ENCODE data around the gene GAN.
"Not testable (repeated sequence)": the region's sequence is repeated elsewhere in the genome, so short reads cannot be mapped to it uniquely, and the experiment has no call there.

The GAN gene

GRCh38 chr16:81310045-81310644, 4.6 kb upstream of the GAN start:
- no peak for DNase-seq

GRCh38 chr16:81311762-81312161, 3.0 kb upstream of the GAN start:
- no peak for DNase-seq

- DNase-seq, result no peak
These were observed 810 bp upstream of the GAN start for GRCh38 chr16:81313701-81314602.

DNA sequence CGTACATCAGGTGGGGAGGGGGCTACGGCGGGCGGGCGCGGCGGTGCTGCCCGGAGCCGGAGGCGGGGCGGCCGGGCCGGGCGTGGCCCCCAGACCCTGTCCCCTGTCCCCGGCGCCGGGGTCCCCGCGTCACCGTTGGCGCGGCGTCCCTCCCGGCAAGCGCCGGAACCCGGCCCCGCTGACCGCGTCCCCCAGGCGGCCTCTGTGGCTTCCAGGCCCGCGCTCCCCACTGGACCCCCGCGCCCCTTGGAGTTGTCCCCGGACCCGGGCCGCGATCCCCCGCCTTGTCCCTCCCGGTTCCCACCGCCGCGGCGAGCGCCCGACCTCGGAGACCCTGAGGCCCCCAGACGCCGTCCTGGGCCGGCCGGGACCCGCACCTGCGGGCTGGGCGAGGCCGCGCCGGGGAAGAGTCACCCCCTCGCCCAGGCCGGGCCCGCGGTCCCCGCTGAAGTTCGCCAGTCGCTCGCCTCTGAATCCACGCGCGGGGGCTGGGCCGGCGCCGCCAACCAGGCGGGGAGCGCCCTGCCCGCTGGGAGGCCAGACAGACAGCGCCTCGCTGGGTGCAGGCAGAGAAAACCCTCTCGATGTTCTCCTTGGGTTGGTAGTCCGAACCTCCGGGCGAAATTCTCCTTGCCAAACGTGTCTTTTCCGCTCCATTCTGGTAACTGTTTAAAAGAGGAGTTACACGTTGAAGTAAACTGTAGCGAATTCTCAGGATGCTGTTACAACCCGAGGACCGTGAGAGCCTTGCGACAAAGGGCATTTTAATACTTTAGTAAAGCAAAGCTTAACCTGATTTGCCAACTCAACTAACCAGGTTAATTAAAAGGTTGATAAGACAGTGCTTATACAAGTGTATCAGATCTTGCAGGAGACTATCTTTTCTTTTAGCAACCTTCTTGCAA, 761 bp downstream of the GAN start:
- peak; percentile 55 for DNase-seq

GRCh38 chr16:81316176-81316496, 1.4 kb downstream of the GAN start:
- no peak for DNase-seq

- DNase-seq, result no peak
These were observed 3.9 kb downstream of the GAN start for GRCh38 chr16:81318711-81319110.

GRCh38 chr16:81319221-81319912, 4.6 kb downstream of the GAN start:
- DNase-seq, result no peak

DNA sequence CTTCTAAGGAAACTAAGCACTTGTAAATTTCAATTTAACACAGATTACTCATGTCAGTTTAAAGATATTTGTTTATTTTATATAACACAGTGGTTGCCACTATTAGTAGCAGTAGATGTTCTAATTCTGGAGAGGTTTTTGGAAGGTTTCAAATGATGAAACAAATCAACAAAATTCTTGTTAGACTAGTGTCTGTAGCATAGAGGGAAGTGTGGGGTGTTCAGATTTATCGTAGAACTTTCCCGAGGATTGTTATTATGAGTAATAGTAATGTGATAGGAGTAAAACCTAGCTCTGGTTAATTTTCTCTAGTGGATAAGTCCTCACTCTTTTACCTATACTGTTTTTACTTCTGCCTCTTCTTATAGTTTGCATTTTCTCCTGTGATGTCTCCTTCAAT, 6.3 kb downstream of the GAN start:
- no peak for DNase-seq

DNA sequence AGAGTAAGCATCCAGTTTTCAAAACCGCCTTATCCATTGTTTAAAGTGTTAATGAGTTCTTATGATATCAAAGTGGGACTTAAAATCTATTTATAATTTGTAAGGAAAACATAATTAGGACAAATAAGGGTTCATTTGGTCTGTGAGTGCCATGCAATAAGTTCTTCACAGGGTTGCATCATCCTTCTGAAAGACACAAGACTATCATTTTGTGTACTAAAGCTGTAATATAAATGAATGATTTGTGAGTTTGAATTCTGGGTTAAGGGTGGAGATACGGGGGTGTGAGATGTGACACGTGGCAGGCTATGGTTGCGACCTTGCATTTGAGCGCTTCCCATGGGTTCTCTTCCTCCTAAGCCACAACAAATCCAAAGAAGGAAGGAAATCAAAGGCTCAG, 6.8 kb downstream of the GAN start:
- no peak for DNase-seq

DNA sequence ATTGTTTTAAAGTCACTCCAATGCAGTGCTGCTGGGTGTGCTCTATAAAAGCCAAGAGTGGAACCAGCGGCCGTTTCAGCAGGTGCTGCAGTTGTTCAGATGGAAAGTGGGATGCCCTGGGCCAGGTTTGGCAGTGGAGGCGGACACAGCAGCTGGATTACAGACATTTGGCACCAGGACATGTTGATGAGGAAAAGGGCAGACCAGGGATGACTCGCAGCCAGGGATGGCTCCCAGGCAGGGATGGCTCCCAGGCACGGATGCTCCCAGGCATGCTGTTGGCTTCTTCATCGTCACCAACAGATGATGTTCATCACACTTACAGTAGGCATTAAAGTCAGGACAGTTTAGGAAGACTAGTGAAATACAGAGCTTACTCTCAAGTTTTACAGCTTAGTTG, 10.0 kb downstream of the GAN start:
- DNase-seq, result no peak

GRCh38 chr16:81327011-81327410, 12.2 kb downstream of the GAN start:
- DNase-seq, result no peak

GRCh38 chr16:81327447-81328196, 12.9 kb downstream of the GAN start:
- DNase-seq, result no peak

- DNase-seq, result no peak
These were observed 15.2 kb downstream of the GAN start for GRCh38 chr16:81329947-81330346.

DNA sequence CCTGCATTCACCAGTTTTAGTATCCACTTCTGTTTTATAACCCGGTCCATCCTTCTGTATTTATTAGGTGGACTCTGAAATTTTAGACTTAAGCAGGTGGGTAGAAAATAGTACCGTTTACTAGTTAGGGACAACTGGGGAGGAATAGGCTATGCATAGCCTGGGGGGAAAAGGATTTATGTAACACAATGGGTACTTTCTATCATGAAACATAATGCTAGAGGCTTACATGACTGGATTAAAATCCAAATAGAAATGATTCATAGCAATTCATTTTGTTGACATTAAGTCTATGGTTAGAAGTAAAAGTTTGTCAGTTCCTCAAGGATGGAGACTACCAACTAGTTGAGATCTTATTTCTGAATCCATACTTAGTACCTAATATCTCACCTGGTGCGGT, 18.6 kb downstream of the GAN start:
- no peak for DNase-seq

DNA sequence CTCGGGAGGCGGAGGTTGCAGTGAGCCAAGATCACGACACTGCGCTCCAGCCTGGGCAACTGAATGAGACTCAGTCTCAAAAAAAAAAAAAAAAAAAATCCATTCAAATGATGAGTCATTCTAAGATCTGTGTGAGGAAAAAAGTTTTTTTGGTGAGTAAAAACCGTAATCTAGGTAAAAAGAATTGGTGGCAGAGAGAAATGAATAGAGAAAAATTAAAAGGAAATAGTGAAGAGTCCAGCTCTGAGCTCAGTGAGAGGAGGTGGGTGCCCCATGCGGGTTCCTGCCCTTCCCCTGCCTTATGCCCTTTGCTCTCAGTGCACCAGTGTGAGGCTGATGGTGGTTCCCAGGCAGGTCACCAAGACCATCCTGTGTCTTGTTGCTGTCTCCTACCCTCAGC, 20.9 kb downstream of the GAN start:
- DNase-seq, result no peak

DNA sequence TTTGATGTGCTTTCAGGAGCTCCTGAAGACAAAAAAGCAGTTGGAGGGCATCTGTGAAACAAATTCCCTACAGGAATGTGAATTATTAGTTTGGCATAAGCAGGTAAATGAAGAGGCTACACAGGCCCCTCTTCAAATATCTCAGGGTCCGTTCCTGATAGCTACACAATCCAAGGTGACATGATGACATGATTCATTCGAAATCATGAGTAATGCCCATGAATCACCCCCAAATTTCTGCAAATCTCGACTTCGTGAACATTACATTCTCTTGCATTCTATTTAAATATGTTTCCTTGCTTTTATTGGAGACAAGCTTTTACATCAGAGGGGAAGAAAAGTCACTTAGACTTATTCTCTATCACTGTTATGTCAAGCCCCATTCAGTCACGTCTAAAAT, 22.3 kb downstream of the GAN start:
- DNase-seq, result no peak

DNA sequence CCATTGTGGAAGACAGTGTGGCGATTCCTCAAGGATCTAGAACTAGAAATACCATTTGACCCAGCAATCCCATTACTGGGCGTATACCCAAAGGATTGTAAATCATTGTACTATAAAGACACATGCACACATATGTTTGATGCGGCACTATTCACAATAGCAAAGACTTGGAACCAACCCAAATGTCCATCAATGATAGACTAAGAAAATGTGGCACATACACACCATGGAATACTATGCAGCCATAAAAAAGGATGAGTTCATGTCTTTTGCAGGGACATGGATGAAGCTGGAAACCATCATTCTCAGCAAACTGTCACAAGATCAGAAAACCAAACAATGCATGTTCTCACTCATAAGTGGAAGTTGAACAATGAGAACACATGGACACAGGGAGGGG, 30.4 kb downstream of the GAN start:
- not testable (repeated sequence) for DNase-seq

- no peak for DNase-seq
These were observed 32.7 kb downstream of the GAN start for GRCh38 chr16:81347425-81347824.

DNA sequence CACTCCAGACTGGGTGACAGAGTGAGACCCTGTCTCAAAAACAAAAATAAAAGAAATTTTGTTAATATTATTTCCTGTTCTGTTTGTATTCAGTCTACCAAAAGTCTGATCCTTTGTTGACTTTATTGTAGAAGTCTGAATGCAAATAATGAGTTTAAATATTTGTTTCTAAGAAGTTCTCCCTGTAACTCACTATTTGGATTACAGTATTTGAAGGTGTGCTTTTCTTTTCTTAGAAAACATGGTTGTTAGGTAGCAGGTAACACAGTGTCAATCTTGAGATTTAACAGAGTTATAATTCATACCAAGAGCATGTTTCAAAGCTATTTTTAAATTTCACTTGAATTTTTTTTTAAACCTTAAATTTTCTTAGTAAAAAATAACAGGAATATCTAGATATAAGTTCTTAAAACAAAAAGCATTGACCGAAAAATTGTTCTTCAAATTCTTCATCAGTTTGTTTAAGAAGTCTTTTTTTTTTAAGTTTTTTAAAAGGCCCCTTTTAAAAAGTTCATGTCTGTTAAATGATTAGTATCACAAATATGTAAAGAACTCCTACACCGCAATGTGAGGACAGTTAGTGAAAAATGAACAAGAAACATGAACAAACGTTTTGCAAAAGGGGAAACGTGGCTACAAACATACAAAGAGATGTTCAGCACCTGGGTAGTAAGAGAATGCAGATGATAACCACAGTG, 35.0 kb downstream of the GAN start:
- DNase-seq, result no peak

GRCh38 chr16:81350306-81350615, 35.5 kb downstream of the GAN start:
- DNase-seq, result no peak

GRCh38 chr16:81353895-81354294, 39.1 kb downstream of the GAN start:
- DNase-seq, result no peak

DNA sequence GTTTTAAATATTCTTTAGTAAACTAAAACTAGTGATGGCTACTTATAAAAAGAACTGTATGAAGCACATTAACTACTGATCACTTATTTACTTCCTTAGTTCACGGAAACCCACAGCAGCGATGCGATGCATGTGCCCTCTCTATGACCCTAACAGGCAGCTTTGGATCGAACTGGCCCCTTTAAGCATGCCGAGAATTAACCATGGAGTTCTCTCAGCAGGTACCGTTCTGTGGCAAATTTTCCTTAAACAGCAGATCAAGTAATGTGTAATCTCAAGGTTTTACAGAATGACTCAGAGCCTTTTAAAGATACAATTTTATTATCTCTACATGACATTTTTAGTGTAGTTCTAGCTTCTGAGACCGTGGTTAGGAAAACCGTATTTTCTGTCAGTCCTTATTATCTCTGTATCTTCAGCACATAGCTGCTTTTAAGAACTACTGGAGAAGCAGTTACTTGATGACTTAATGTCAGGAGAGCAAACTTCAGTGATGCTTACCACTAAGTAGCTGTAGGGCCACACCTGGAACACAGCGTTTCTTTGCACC, 43.0 kb downstream of the GAN start:
- no peak for DNase-seq

Data from activated CD4-positive, CD25-positive, alpha-beta regulatory T cell treated with anti-CD3 and anti-CD28 coated beads, Interleukin-2, amount 50 U/mL, for 72 hours (primary cell).